H9 (cell line): ENCODE data around the gene PNRC2. TPM values are rescaled to one million over a fixed set of nuclear protein-coding genes. Genes with fewer than 3 reads are reported as not detected.

ENCODE experiments used
- DNase-seq: peaks from one replicate; pipeline ENCODE4 v3.0.0-alpha.2; 2017
- H2AFZ ChIP-seq: one replicate; pipeline ENCODE4 v1.6.1; 2013; ENCODE audit warnings: mild to moderate bottlenecking, low read length, control low read depth, moderate library complexity
- H2AK5ac ChIP-seq: 2 replicates; pipeline ENCODE4 v1.6.1; 2013; ENCODE audit warnings: low read length, control low read depth, mixed read lengths; ENCODE audit not compliant: insufficient read length
- H2BK120ac ChIP-seq: one replicate; pipeline ENCODE4 v1.6.1; 2013; ENCODE audit warnings: low read depth, mild to moderate bottlenecking, low read length, control low read depth, inconsistent platforms; ENCODE audit not compliant: poor library complexity, severe bottlenecking
- H2BK12ac ChIP-seq: 2 replicates; pipeline ENCODE4 v1.6.1; 2013; ENCODE audit warnings: low read length, control low read depth, mixed read lengths, low read depth; ENCODE audit not compliant: insufficient read length
- H2BK15ac ChIP-seq: 2 replicates; pipeline ENCODE4 v1.6.1; 2013; ENCODE audit warnings: low read depth, low read length, control low read depth
- H2BK20ac ChIP-seq: one replicate; pipeline ENCODE4 v1.6.1; 2013; ENCODE audit warnings: low read depth, mild to moderate bottlenecking, low read length, control low read depth, inconsistent platforms; ENCODE audit not compliant: poor library complexity, severe bottlenecking
- H2BK5ac ChIP-seq: 2 replicates; pipeline ENCODE4 v1.6.1; 2013; ENCODE audit warnings: low read length, control low read depth, mixed read lengths; ENCODE audit not compliant: insufficient read length
- H3K14ac ChIP-seq: 2 replicates; pipeline ENCODE4 v1.6.1; 2013; ENCODE audit warnings: low read length, control low read depth; ENCODE audit not compliant: insufficient read depth
- H3K18ac ChIP-seq: 2 replicates; pipeline ENCODE4 v1.6.1; 2013; ENCODE audit warnings: low read depth, mild to moderate bottlenecking, mixed read lengths, low read length, control low read depth; ENCODE audit not compliant: insufficient read length
- H3K23ac ChIP-seq: 2 replicates; pipeline ENCODE4 v1.6.1; 2013; ENCODE audit warnings: low read length, control low read depth, mixed read lengths, low read depth; ENCODE audit not compliant: insufficient read length
- H3K23me2 ChIP-seq: 2 replicates; pipeline ENCODE4 v1.6.1; 2013; ENCODE audit warnings: low read depth, mild to moderate bottlenecking, mixed read lengths, low read length, control low read depth; ENCODE audit not compliant: insufficient read length, poor library complexity, severe bottlenecking
- H3K27ac ChIP-seq: 2 replicates; pipeline ENCODE4 v1.5.1; 2013; ENCODE audit warnings: low read length, control low read depth, mixed read lengths, low read depth; ENCODE audit not compliant: insufficient read length
- H3K27me3 ChIP-seq: 2 replicates; pipeline ENCODE4 v1.6.1; 2013; ENCODE audit warnings: low read length, control low read depth, inconsistent platforms; ENCODE audit not compliant: insufficient read depth
- H3K4ac ChIP-seq: 2 replicates; pipeline ENCODE4 v1.6.1; 2013; ENCODE audit warnings: low read depth, mild to moderate bottlenecking, control low read depth, inconsistent platforms, low read length, moderate library complexity
- H3K4me1 ChIP-seq: 2 replicates; pipeline ENCODE4 v1.6.1; 2013; ENCODE audit warnings: low read length, control low read depth, inconsistent platforms; ENCODE audit not compliant: insufficient read depth
- H3K4me2 ChIP-seq: 2 replicates; pipeline ENCODE4 v1.6.1; 2013; ENCODE audit warnings: low read length, control low read depth, mixed read lengths; ENCODE audit not compliant: insufficient read length, insufficient read depth
- H3K56ac ChIP-seq: 2 replicates; pipeline ENCODE4 v1.6.1; 2013; ENCODE audit warnings: low read depth, mild to moderate bottlenecking, mixed read lengths, low read length, control low read depth; ENCODE audit not compliant: insufficient read length
- H3K79me1 ChIP-seq: 2 replicates; pipeline ENCODE4 v1.6.1; 2013; ENCODE audit warnings: low read depth, mild to moderate bottlenecking, moderate library complexity, low read length, control low read depth, inconsistent platforms; ENCODE audit not compliant: insufficient read depth, poor library complexity, severe bottlenecking
- H3K79me2 ChIP-seq: 2 replicates; pipeline ENCODE4 v1.6.1; 2013; ENCODE audit warnings: low read length, control low read depth, inconsistent platforms; ENCODE audit not compliant: insufficient read depth
- H3K9ac ChIP-seq: 2 replicates; pipeline ENCODE4 v1.6.1; 2013; ENCODE audit warnings: low read length, control low read depth, mixed read lengths; ENCODE audit not compliant: insufficient read length; ENCODE audit errors: extremely low read depth
- H3K9me3 ChIP-seq: one replicate; pipeline ENCODE4 v1.6.1; 2013; ENCODE audit warnings: low read depth, low read length, inconsistent platforms; ENCODE audit not compliant: control insufficient read depth
- H3T11ph ChIP-seq: one replicate; pipeline ENCODE4 v1.6.1; 2013; ENCODE audit warnings: mild to moderate bottlenecking, low read length, control low read depth, inconsistent platforms
- H4K20me1 ChIP-seq: one replicate; pipeline ENCODE4 v1.6.1; 2013; ENCODE audit not compliant: control insufficient read depth, insufficient read length, insufficient read depth
- H4K5ac ChIP-seq: 2 replicates; pipeline ENCODE4 v1.6.1; 2013; ENCODE audit warnings: low read depth, mild to moderate bottlenecking, mixed read lengths, low read length, control low read depth; ENCODE audit not compliant: insufficient read length
- H4K8ac ChIP-seq: replicated peaks from 2 replicates; pipeline ENCODE4 v1.6.1; 2013; ENCODE audit warnings: low read length, control low read depth, mixed read lengths, low read depth; ENCODE audit not compliant: insufficient read length
- H4K91ac ChIP-seq: 2 replicates; pipeline ENCODE4 v1.6.1; 2013; ENCODE audit warnings: low read depth, mild to moderate bottlenecking, moderate library complexity, mixed read lengths, low read length, control low read depth; ENCODE audit not compliant: insufficient read length
- H3K27ac Mint-ChIP-seq, 3 experiments: 2 replicates in 2 of 3; 3 replicates in 1 of 3; pipeline ENCODE4 v1.8.0; 2020 to 2021; ENCODE audit warnings: mixed read lengths in 3 of 3, mild to moderate bottlenecking in 1 of 3, moderate library complexity in 1 of 3
- H3K27me3 Mint-ChIP-seq: 2 replicates; pipeline ENCODE4 v1.8.0; 2021; ENCODE audit warnings: low read depth, mild to moderate bottlenecking, moderate library complexity, mixed read lengths
- H3K36me3 Mint-ChIP-seq, 3 experiments: 2 replicates in 2 of 3; 3 replicates in 1 of 3; pipeline ENCODE4 v1.8.0; 2020 to 2021; ENCODE audit warnings: low read depth in 3 of 3, mixed read lengths in 3 of 3; ENCODE audit not compliant: insufficient read depth in 1 of 3
- H3K4me1 Mint-ChIP-seq, 2 experiments: 2 replicates each; pipeline ENCODE4 v1.8.0; 2020; ENCODE audit warnings: mixed read lengths in 2 of 2
- H3K4me3 Mint-ChIP-seq, 2 experiments: 2 replicates in 1 of 2; 3 replicates in 1 of 2; pipeline ENCODE4 v1.8.0; 2020 to 2021; ENCODE audit warnings: mild to moderate bottlenecking in 2 of 2, mixed read lengths in 2 of 2, moderate library complexity in 1 of 2
- H3K9me3 Mint-ChIP-seq, 2 experiments: 2 replicates in 1 of 2; 3 replicates in 1 of 2; pipeline ENCODE4 v1.8.0; 2020; ENCODE audit warnings: mild to moderate bottlenecking in 2 of 2, mixed read lengths in 2 of 2, moderate library complexity in 1 of 2
- WGBS: extraction: QIAGEN DNeasy Blood & Tissue Kit; methylation state at CpG from one replicate; pipeline ENCODE4 v1.1.7; 2013; ENCODE audit warnings: missing lambda C conversion rate, low lambda C conversion rate, mixed read lengths; ENCODE audit not compliant: insufficient read length; ENCODE audit errors: extremely low coverage; 5-methylcytosine and 5-hydroxymethylcytosine counted together
- total RNA-seq: library from RNA; stranded (reverse); gene quantifications from 2 replicates; pipeline ENCODE4 v1.2.1, GENCODE V29; 2021
- TF ChIP-seq, protein P1 (sequence below): fragments of 200-600 bp; sonication (generic); conservative IDR thresholded peaks from 3 replicates; pipeline ENCODE4 v1.8.0; 2021; ENCODE audit warnings: antibody characterized with exemption, mild to moderate bottlenecking

PNRC2 gene
- total RNA-seq, 1 experiment from 2014 or later, result 87.6 TPM

DNA sequence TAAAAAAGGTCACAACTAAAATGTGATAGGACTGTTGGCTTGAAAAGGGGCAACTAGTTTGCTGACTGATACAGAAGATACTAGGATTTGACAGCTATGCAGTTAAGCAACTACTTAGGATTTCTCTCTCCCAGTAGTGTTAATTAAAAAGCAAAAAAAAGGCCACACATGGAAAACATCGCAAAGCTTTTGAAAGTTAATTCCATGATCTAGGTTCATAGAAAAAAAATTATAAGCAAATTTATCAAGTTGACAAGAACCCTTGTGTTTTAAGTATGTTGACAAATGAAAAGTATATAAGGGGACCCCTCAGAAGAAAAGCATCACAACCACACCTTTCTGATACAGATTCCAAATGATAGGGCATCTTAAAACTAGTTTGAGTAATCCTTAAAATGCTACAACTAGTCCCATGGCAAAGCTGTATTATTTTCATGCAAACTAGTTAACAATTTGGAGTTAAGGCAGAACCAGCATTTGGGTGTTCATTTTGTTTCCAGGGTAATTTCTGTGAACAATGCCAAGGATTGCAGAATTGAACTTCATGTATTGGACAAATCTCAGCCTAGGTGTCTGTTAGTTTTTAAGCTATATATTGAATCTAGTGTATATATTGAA lies 4.1 kb downstream of the PNRC2 start:
- H2AFZ ChIP-seq, result no peak overlapping the region
- no peak overlapping the region for H2BK120ac ChIP-seq
- H3K9me3 Mint-ChIP-seq, result no peaks in the 10 kb centered on the region
- DNase-seq, result no peak
- H2BK5ac ChIP-seq, result no peak overlapping the region
- H3K4me3 Mint-ChIP-seq, result no peak overlapping the region
- H3K4me1 Mint-ChIP-seq, result peaks cover 11 to 16% of the 10 kb centered on the region in 2 experiments
- no peak overlapping the region for H3K4ac ChIP-seq
- H4K20me1 ChIP-seq, result no peaks in the 10 kb centered on the region
- H3K4me1 ChIP-seq, result no peaks in the 10 kb centered on the region
- H3K56ac ChIP-seq, result no peak overlapping the region
- H3K79me1 ChIP-seq, result no peaks in the 10 kb centered on the region
- H3K14ac ChIP-seq, result no peak overlapping the region
- H3K79me2 ChIP-seq, result peaks cover 7% of the 10 kb centered on the region; the same call in 1 of the 2 replicates
- no CpG with 5 or more reads among the region's 1 CpG for WGBS
- H4K5ac ChIP-seq, result no peak overlapping the region
- H3K27ac Mint-ChIP-seq, result peak overlapping the region in 1 of 3 experiments; percentile 82; a peak in 2 of 7 replicates
- H3T11ph ChIP-seq, result no peak overlapping the region
- H3K9me3 ChIP-seq, result no peaks in the 10 kb centered on the region
- no peak overlapping the region for H3K18ac ChIP-seq
- H3K4me2 ChIP-seq, result no peak overlapping the region
- TF ChIP-seq, protein P1, sequence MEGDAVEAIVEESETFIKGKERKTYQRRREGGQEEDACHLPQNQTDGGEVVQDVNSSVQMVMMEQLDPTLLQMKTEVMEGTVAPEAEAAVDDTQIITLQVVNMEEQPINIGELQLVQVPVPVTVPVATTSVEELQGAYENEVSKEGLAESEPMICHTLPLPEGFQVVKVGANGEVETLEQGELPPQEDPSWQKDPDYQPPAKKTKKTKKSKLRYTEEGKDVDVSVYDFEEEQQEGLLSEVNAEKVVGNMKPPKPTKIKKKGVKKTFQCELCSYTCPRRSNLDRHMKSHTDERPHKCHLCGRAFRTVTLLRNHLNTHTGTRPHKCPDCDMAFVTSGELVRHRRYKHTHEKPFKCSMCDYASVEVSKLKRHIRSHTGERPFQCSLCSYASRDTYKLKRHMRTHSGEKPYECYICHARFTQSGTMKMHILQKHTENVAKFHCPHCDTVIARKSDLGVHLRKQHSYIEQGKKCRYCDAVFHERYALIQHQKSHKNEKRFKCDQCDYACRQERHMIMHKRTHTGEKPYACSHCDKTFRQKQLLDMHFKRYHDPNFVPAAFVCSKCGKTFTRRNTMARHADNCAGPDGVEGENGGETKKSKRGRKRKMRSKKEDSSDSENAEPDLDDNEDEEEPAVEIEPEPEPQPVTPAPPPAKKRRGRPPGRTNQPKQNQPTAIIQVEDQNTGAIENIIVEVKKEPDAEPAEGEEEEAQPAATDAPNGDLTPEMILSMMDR, result no peak
- H3K9ac ChIP-seq, result no peak overlapping the region
- no peak overlapping the region for H3K27ac ChIP-seq
- H3K23ac ChIP-seq, result no peak overlapping the region
- H3K27me3 ChIP-seq, result no peaks in the 10 kb centered on the region
- no peak overlapping the region for H2BK20ac ChIP-seq
- peaks cover 20 to 58% (median 40%) of the 10 kb centered on the region in 3 experiments for H3K36me3 Mint-ChIP-seq
- no peak overlapping the region for H2BK15ac ChIP-seq
- H2AK5ac ChIP-seq, result no peak overlapping the region
- H2BK12ac ChIP-seq, result no peak overlapping the region
- H3K23me2 ChIP-seq, result peaks cover 3% of the 10 kb centered on the region
- H4K8ac ChIP-seq, result no peak overlapping the region
- H4K91ac ChIP-seq, result no peak overlapping the region
- H3K27me3 Mint-ChIP-seq, result no peaks in the 10 kb centered on the region
